ENCODE results near the gene RCAN1. TPM values are rescaled to one million over a fixed set of nuclear protein-coding genes. Genes with fewer than 3 reads are reported as not detected.
A peak's percentile ranks its signal among the peaks of the same experiment; 100 is the strongest.
"Not testable (repeated sequence)": the region's sequence is repeated elsewhere in the genome, so short reads cannot be mapped to it uniquely, and the experiment has no call there.

The RCAN1 gene
- total and polyA plus RNA-seq, 2 of the 13 experiments (the other 11 are each of a cell fraction or from before 2014, with no cell fraction given) = 9.4 to 34.1 TPM

DNA sequence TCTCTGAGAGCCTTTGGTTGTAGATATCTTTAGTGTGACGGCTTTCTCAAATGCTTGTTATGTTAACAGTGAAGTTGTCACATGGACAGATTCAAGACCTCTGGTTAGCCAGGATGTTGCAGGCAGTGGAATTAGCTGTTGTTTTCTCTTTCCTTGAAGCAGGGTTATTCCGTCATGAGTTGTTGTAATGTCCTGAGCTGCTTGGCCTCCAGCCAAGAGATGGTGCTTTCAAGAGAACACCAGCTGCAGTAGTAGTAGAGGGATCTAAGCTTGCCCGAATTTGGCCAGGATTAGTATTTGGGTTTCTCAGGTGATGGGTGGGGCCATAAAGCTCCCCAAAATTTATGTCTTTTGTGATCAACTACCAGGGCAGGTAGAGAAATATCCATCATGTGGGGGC lies 116.3 kb downstream of the RCAN1 start:
- POLR2A ChIA-PET = interaction anchor here (0.9 kb wide), 1 partner anchor 24 kb away, joined by 4 read pairs; no protein-coding TSS in a partner anchor
- Histone ChIP-seq H3K36me3 (replicated peaks in 1 of 2; ENCODE audit: control insufficient read depth in 1 of 2, insufficient read depth in 2 of 2, low read length in 2 of 2) (no peaks in the 10 kb centered on the region), H3K4me3 (replicated peaks in 1 of 3; ENCODE audit: insufficient read depth in 1 of 3, low read depth in 2 of 3, low read length in 3 of 3) (no peak overlapping the region), H3K4me1 (ENCODE audit: insufficient read depth, low read length) (peaks cover 22% of the 10 kb centered on the region), H3K4me2 (ENCODE audit: low read depth, low read length) (no peak overlapping the region), H3K9ac (ENCODE audit: insufficient read depth, low read depth, low read length) (no peak overlapping the region), H2AFZ (ENCODE audit: low read length) (no peak overlapping the region), H3K27ac (ENCODE audit: extremely low read length, insufficient read depth, low read length) (no peak overlapping the region), H4K20me1 (ENCODE audit: insufficient read depth, low read length) (no peaks in the 10 kb centered on the region), H3K9me3 (ENCODE audit: low read length) (no peaks in the 10 kb centered on the region; the same call in 1 of the 2 replicates), H3K79me2 (ENCODE audit: insufficient read depth, low read length) (no peaks in the 10 kb centered on the region), H3K27me3 (ENCODE audit: control insufficient read depth in 1 of 2, insufficient read depth in 2 of 2, low read length in 2 of 2) (no peaks in the 10 kb centered on the region)
- DNase-seq (ENCODE audit: low spot score) = no peak
- 13% methylated on average over 2 of the region's 3 CpGs for WGBS (ENCODE audit: low lambda C conversion rate)
- ATAC-seq = no peak
- CTCF ChIA-PET (ENCODE audit: low intra/inter-chr PET ratio, low total read pairs) = no interaction called here
- BruUV-seq (replicated peaks) = no TSS peak
- no peak for FAIRE-seq
- intact Hi-C loops (cut with micrococcal nuclease; ENCODE audit: unreplicated experiment) (no loop called here), in situ Hi-C loops (cut with HindIII; ENCODE audit: extremely low pct_ligation_motif_present, low pct_unique_long_range_greater_than_20kb) (no loop called here)
- TF ChIP-seq NFIB (CRISPR knock-in tag; IDR thresholded peaks at IDR 0.05; ENCODE audit: borderline replicate concordance) (no peak), ZNF768 (CRISPR knock-in tag; IDR thresholded peaks at IDR 0.05) (no peak), ZFP36L2 (CRISPR knock-in tag; IDR thresholded peaks at IDR 0.05) (no peak), SUZ12 (IDR thresholded peaks at IDR 0.05; ENCODE audit: low read depth, low read length) (no peak), HOXD1 (CRISPR knock-in tag; IDR thresholded peaks at IDR 0.05) (no peak), ZBTB42 (CRISPR knock-in tag; IDR thresholded peaks at IDR 0.05) (no peak), TMF1 (CRISPR knock-in tag; IDR thresholded peaks at IDR 0.05; ENCODE audit: low read depth) (no peak), CREB1 (IDR thresholded peaks at IDR 0.05) (0 out of 2 replicates have a peak, but pooled peaks have one; percentile 7), CREB1 (CRISPR knock-in tag; IDR thresholded peaks at IDR 0.05) (no peak)
- TF ChIP-seq, protein P1, sequence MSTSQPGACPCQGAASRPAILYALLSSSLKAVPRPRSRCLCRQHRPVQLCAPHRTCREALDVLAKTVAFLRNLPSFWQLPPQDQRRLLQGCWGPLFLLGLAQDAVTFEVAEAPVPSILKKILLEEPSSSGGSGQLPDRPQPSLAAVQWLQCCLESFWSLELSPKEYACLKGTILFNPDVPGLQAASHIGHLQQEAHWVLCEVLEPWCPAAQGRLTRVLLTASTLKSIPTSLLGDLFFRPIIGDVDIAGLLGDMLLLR (CRISPR knock-in tag; IDR thresholded peaks at IDR 0.05) = no peak

DNA sequence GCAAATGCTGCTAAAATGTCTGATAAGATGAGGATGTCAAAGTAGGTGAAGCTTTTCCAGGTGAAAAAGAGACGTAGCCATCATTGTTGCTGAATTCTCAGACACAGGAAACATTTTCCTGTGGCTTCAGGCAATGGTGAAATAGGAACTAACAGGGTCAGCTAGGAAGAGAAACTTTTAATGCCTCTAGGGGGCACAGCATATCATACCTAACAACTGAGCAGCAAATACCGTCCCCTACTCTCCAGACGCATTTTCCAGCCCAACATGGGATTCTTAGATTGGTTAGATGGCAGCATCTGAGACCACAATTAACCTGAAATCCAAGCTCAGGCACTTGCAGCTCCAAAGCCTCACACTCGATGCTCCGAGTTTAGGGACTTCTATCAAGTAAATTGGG lies 131.1 kb downstream of the RCAN1 start:
- FAIRE-seq; H2AFZ ChIP-seq (ENCODE audit: low read length); BruUV-seq (replicated peaks); intact Hi-C loops (cut with micrococcal nuclease; ENCODE audit: unreplicated experiment); H3K9ac ChIP-seq (ENCODE audit: insufficient read depth, low read depth, low read length); POLR2A ChIA-PET; H3K9me3 ChIP-seq (ENCODE audit: low read length); H3K4me2 ChIP-seq (ENCODE audit: low read depth, low read length); H3K79me2 ChIP-seq (ENCODE audit: insufficient read depth, low read length); H4K20me1 ChIP-seq (ENCODE audit: insufficient read depth, low read length); in situ Hi-C loops (cut with HindIII; ENCODE audit: extremely low pct_ligation_motif_present, low pct_unique_long_range_greater_than_20kb); H3K36me3 ChIP-seq (replicated peaks in 1 of 2; ENCODE audit: control insufficient read depth in 1 of 2, insufficient read depth in 2 of 2, low read length in 2 of 2); H3K27me3 ChIP-seq (ENCODE audit: control insufficient read depth in 1 of 2, insufficient read depth in 2 of 2, low read length in 2 of 2); H3K4me3 ChIP-seq (replicated peaks in 1 of 3; ENCODE audit: insufficient read depth in 1 of 3, low read depth in 2 of 3, low read length in 3 of 3); H3K27ac ChIP-seq (ENCODE audit: extremely low read length, insufficient read depth, low read length); H3K4me1 ChIP-seq (ENCODE audit: insufficient read depth, low read length); DNase-seq (ENCODE audit: low spot score); CTCF ChIA-PET (ENCODE audit: low intra/inter-chr PET ratio, low total read pairs): not testable (repeated sequence)
- peak; percentile 69 for ATAC-seq
- no CpG with 5 or more reads among the region's 5 CpGs for WGBS (ENCODE audit: low lambda C conversion rate)

DNA sequence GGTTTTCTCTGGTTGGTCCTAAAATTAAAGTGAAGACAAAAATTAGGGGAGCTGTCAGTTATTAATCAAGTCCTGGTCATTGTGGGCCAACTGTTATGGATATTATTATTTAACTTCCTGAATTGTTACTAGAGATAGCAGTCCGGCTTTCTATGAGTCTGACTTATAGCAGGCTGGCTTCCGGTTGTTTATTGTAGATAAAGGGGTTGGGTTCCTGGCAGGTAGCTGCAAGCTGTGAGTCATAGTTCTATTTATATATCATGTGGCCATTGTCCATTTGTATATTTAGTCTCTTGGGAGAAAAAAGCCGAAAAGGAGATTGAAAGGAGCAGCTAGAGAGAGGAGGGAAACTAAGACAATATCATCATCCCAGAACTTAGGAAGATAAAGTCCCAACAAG lies 131.5 kb downstream of the RCAN1 start:
- POLR2A ChIA-PET; BruUV-seq (replicated peaks); ATAC-seq; H3K4me2 ChIP-seq (ENCODE audit: low read depth, low read length); DNase-seq (ENCODE audit: low spot score); H3K27ac ChIP-seq (ENCODE audit: extremely low read length, insufficient read depth, low read length); H3K36me3 ChIP-seq (replicated peaks in 1 of 2; ENCODE audit: control insufficient read depth in 1 of 2, insufficient read depth in 2 of 2, low read length in 2 of 2); intact Hi-C loops (cut with micrococcal nuclease; ENCODE audit: unreplicated experiment); H3K27me3 ChIP-seq (ENCODE audit: control insufficient read depth in 1 of 2, insufficient read depth in 2 of 2, low read length in 2 of 2); H3K4me3 ChIP-seq (replicated peaks in 1 of 3; ENCODE audit: insufficient read depth in 1 of 3, low read depth in 2 of 3, low read length in 3 of 3); CTCF ChIA-PET (ENCODE audit: low intra/inter-chr PET ratio, low total read pairs); FAIRE-seq; in situ Hi-C loops (cut with HindIII; ENCODE audit: extremely low pct_ligation_motif_present, low pct_unique_long_range_greater_than_20kb); H3K4me1 ChIP-seq (ENCODE audit: insufficient read depth, low read length); H3K79me2 ChIP-seq (ENCODE audit: insufficient read depth, low read length); H3K9ac ChIP-seq (ENCODE audit: insufficient read depth, low read depth, low read length); H2AFZ ChIP-seq (ENCODE audit: low read length); H3K9me3 ChIP-seq (ENCODE audit: low read length); H4K20me1 ChIP-seq (ENCODE audit: insufficient read depth, low read length): not testable (repeated sequence)
- no CpG with 5 or more reads among the region's 3 CpGs for WGBS (ENCODE audit: low lambda C conversion rate)

Data from HepG2 (cell line).